HG02588 (cell line): ENCODE data around the gene C10orf67.
"Not testable (repeated sequence)": the region's sequence is repeated elsewhere in the genome, so short reads cannot be mapped to it uniquely, and the experiment has no call there.

Experiments used
- ATAC-seq: cut with Tn5 transposase; IDR thresholded peaks from one replicate; pipeline ENCODE4 v1.9.1; 2021; ENCODE audit warnings: mild to moderate bottlenecking, moderate library complexity; ENCODE audit not compliant: unreplicated experiment

C10orf67 gene

GRCh38 chr10:23280419-23281043, 64.1 kb downstream of the C10orf67 start:
- ATAC-seq = no peak

- ATAC-seq = no peak
Measured at GRCh38 chr10:23275355-23275754, 69.2 kb downstream of the C10orf67 start.

GRCh38 chr10:23274179-23274578, 70.4 kb downstream of the C10orf67 start:
- not testable (repeated sequence) for ATAC-seq

GRCh38 chr10:23270531-23270930, 74.1 kb downstream of the C10orf67 start:
- no peak for ATAC-seq

- ATAC-seq = no peak
Measured at GRCh38 chr10:23263441-23264164, 81.0 kb downstream of the C10orf67 start.

GRCh38 chr10:23262928-23263327, 81.7 kb downstream of the C10orf67 start:
- ATAC-seq = no peak

GRCh38 chr10:23258516-23258915, 86.1 kb downstream of the C10orf67 start:
- no peak for ATAC-seq

- ATAC-seq = no peak
Measured at GRCh38 chr10:23253780-23254179, 90.8 kb downstream of the C10orf67 start.

GRCh38 chr10:23252859-23253258, 91.7 kb downstream of the C10orf67 start:
- ATAC-seq = not testable (repeated sequence)

GRCh38 chr10:23241779-23242178, 102.8 kb downstream of the C10orf67 start:
- not testable (repeated sequence) for ATAC-seq

- no peak for ATAC-seq
Measured at GRCh38 chr10:23238015-23238414, 106.6 kb downstream of the C10orf67 start.

- ATAC-seq = no peak
Measured at GRCh38 chr10:23230582-23230981, 114.0 kb downstream of the C10orf67 start.

- no peak for ATAC-seq
Measured at GRCh38 chr10:23217471-23217870, 127.1 kb downstream of the C10orf67 start.

- no peak for ATAC-seq
Measured at GRCh38 chr10:23205972-23206642, 138.5 kb downstream of the C10orf67 start.

- no peak for ATAC-seq
Measured at GRCh38 chr10:23204773-23205172, 139.8 kb downstream of the C10orf67 start.

GRCh38 chr10:23203369-23204325, 140.9 kb downstream of the C10orf67 start:
- no peak for ATAC-seq

- no peak for ATAC-seq
Measured at GRCh38 chr10:23202779-23203178, 141.8 kb downstream of the C10orf67 start.

GRCh38 chr10:23201837-23202236, 142.8 kb downstream of the C10orf67 start:
- no peak for ATAC-seq

GRCh38 chr10:23200997-23201652, 143.5 kb downstream of the C10orf67 start:
- no peak for ATAC-seq

- ATAC-seq = no peak
Measured at GRCh38 chr10:23200586-23200985, 144.0 kb downstream of the C10orf67 start.
